ENCODE measurements around the gene PPM1H.
A peak's percentile ranks its signal among the peaks of the same experiment; 100 is the strongest.

GRCh38 chr12:62983594-62983993 is 48.6 kb upstream of the PPM1H start:
- TF ChIP-seq CTCF (conservative IDR thresholded peaks at IDR 0.05; ENCODE audit: low read length), result peak; percentile 59
- no peak for TF ChIP-seq EZH2phosphoT487 (IDR thresholded peaks at IDR 0.05; ENCODE audit: borderline replicate concordance)

Data from Loucy (cell line).